Calu3 (cell line): ENCODE measurements around the gene CHMP6. TPM values are rescaled to one million over a fixed set of nuclear protein-coding genes. Genes with fewer than 3 reads are reported as not detected.

ENCODE experiments used
- BruUV-seq: library from RNA; stranded (reverse); fragments of 400-500 nt; replicated peaks from 2 replicates; lab custom pipeline; 2021; lab: Mats Ljungman, UMichigan
- CTCF ChIA-PET: fragments of 300-600 bp; sonication (Branson Sonifier 250); formaldehyde crosslinking; loops from one replicate; lab custom pipeline; 2022; ENCODE audit warnings: antibody characterized with exemption; lab: Charles Lee
- DNase-seq: peaks from one replicate; pipeline ENCODE4 v3.0.0; 2022
- H3K27ac Mint-ChIP-seq: one replicate; pipeline ENCODE4 v1.8.0; 2022; ENCODE audit warnings: mixed read lengths; ENCODE audit not compliant: unreplicated experiment
- H3K27me3 Mint-ChIP-seq: one replicate; pipeline ENCODE4 v1.8.0; 2022; ENCODE audit warnings: mixed read lengths; ENCODE audit not compliant: unreplicated experiment
- H3K36me3 Mint-ChIP-seq: one replicate; pipeline ENCODE4 v1.8.0; 2022; ENCODE audit warnings: mild to moderate bottlenecking, moderate library complexity, mixed read lengths; ENCODE audit not compliant: insufficient read depth, unreplicated experiment
- H3K4me1 Mint-ChIP-seq: one replicate; pipeline ENCODE4 v1.8.0; 2022; ENCODE audit warnings: mild to moderate bottlenecking, low read depth, mixed read lengths; ENCODE audit not compliant: unreplicated experiment
- H3K4me3 Mint-ChIP-seq: one replicate; pipeline ENCODE4 v1.8.0; 2022; ENCODE audit warnings: mild to moderate bottlenecking, low read depth, moderate library complexity, mixed read lengths; ENCODE audit not compliant: unreplicated experiment
- H3K9me3 Mint-ChIP-seq: one replicate; pipeline ENCODE4 v1.8.0; 2022; ENCODE audit warnings: low read depth, mixed read lengths; ENCODE audit not compliant: unreplicated experiment
- CTCF ChIP-seq: fragments of 200-600 bp; IDR thresholded peaks from one replicate; pipeline ENCODE4 v1.8.0; 2022; ENCODE audit warnings: antibody characterized with exemption; ENCODE audit not compliant: unreplicated experiment
- intact Hi-C: fragments of 100-400 bp; cut with micrococcal nuclease; formaldehyde crosslinking; loops from one replicate; pipeline ENCODE4 v1.10.0; 2022; ENCODE audit not compliant: unreplicated experiment
- total RNA-seq: library from RNA; stranded (reverse); gene quantifications from 2 replicates; pipeline ENCODE4 v1.2.3, GENCODE V29; 2022

Gene CHMP6
- total RNA-seq, 1 experiment from 2014 or later = 27.9 TPM

GRCh38 chr17:81018044-81018802 lies 26.6 kb downstream of the CHMP6 start:
- no peak for DNase-seq
- Mint-ChIP-seq H3K27ac (no peak overlapping the region), H3K9me3 (peaks cover 3% of the 10 kb centered on the region), H3K27me3 (peaks cover 28% of the 10 kb centered on the region), H3K4me3 (no peak overlapping the region), H3K36me3 (no peaks in the 10 kb centered on the region), H3K4me1 (no peaks in the 10 kb centered on the region)
- BruUV-seq = no TSS peak
- no peak for TF ChIP-seq CTCF
- CTCF ChIA-PET = no interaction called here
- intact Hi-C loops = no loop called here

- Mint-ChIP-seq H3K4me3 (no peak overlapping the region), H3K27me3 (peaks cover 28% of the 10 kb centered on the region), H3K9me3 (peaks cover 3% of the 10 kb centered on the region), H3K27ac (no peak overlapping the region), H3K4me1 (peaks cover 8% of the 10 kb centered on the region), H3K36me3 (no peaks in the 10 kb centered on the region)
- TF ChIP-seq CTCF = no peak
- no peak for DNase-seq
- intact Hi-C loops = loop anchor here (5.0 kb wide), 1 partner anchor 77 kb away; no protein-coding TSS in a partner anchor
- BruUV-seq = no TSS peak
- CTCF ChIA-PET = no interaction called here
Observed at GRCh38 chr17:81019563-81020442, 28.2 kb downstream of the CHMP6 start.

- no TSS peak for BruUV-seq
- peaks cover 3% of the 10 kb centered on the region for H3K9me3 Mint-ChIP-seq
- H3K36me3 Mint-ChIP-seq = no peaks in the 10 kb centered on the region
- CTCF ChIA-PET = no interaction called here
- no peak for DNase-seq
- no peak overlapping the region for H3K27ac Mint-ChIP-seq
- intact Hi-C loops = loop anchor here (5.0 kb wide), 1 partner anchor 77 kb away; no protein-coding TSS in a partner anchor
- H3K4me3 Mint-ChIP-seq = no peak overlapping the region
- H3K27me3 Mint-ChIP-seq = peaks cover 28% of the 10 kb centered on the region
- TF ChIP-seq CTCF = no peak
- peaks cover 8% of the 10 kb centered on the region for H3K4me1 Mint-ChIP-seq
Observed at GRCh38 chr17:81020443-81020766, 28.8 kb downstream of the CHMP6 start.

GRCh38 chr17:81020767-81021497 lies 29.3 kb downstream of the CHMP6 start:
- Mint-ChIP-seq H3K27ac (no peak overlapping the region), H3K36me3 (no peaks in the 10 kb centered on the region), H3K27me3 (peaks cover 34% of the 10 kb centered on the region), H3K4me1 (peaks cover 8% of the 10 kb centered on the region), H3K4me3 (no peak overlapping the region), H3K9me3 (no peaks in the 10 kb centered on the region)
- CTCF ChIA-PET = no interaction called here
- DNase-seq = no peak
- TF ChIP-seq CTCF = no peak
- BruUV-seq = no TSS peak
- intact Hi-C loops = loop anchor here (5.0 kb wide), 1 partner anchor 76 kb away; no protein-coding TSS in a partner anchor
